WERI-Rb-1 (cell line): ENCODE results near the gene PTPRG.

Source experiments
- DNase-seq: peaks from one replicate; pipeline ENCODE4 v3.0.0-alpha.2; 2020
- H3K27ac ChIP-seq: fragments of 250-450 bp; sonication (Bioruptor Pico); 2 replicates; pipeline ENCODE4 v1.5.1; 2020; ENCODE audit warnings: mild to moderate bottlenecking, moderate library complexity
- H3K27me3 ChIP-seq: fragments of 250-450 bp; sonication (Bioruptor Pico); 2 replicates; pipeline ENCODE4 v1.5.1; 2021; ENCODE audit warnings: mild to moderate bottlenecking, low read depth, moderate library complexity; ENCODE audit not compliant: insufficient read depth, severe bottlenecking
- H3K36me3 ChIP-seq: fragments of 250-450 bp; sonication (Bioruptor Pico); 2 replicates; pipeline ENCODE4 v1.5.1; 2020; ENCODE audit warnings: mild to moderate bottlenecking, moderate library complexity
- H3K4me3 ChIP-seq: 2 replicates; pipeline ENCODE4 v1.5.1; 2011; ENCODE audit warnings: low read depth, mild to moderate bottlenecking, control low read depth, low read length
- H3K9me3 ChIP-seq: fragments of 250-450 bp; sonication (Bioruptor Pico); 2 replicates; pipeline ENCODE4 v1.5.1; 2021; ENCODE audit warnings: mild to moderate bottlenecking, moderate library complexity; ENCODE audit not compliant: severe bottlenecking
- TF ChIP-seq, protein P1 (sequence below): IDR thresholded peaks from 2 replicates; pipeline ENCODE4 v1.5.1; 2011; ENCODE audit warnings: low read depth, mild to moderate bottlenecking, control low read depth, inconsistent platforms, low read length

PTPRG gene

DNA sequence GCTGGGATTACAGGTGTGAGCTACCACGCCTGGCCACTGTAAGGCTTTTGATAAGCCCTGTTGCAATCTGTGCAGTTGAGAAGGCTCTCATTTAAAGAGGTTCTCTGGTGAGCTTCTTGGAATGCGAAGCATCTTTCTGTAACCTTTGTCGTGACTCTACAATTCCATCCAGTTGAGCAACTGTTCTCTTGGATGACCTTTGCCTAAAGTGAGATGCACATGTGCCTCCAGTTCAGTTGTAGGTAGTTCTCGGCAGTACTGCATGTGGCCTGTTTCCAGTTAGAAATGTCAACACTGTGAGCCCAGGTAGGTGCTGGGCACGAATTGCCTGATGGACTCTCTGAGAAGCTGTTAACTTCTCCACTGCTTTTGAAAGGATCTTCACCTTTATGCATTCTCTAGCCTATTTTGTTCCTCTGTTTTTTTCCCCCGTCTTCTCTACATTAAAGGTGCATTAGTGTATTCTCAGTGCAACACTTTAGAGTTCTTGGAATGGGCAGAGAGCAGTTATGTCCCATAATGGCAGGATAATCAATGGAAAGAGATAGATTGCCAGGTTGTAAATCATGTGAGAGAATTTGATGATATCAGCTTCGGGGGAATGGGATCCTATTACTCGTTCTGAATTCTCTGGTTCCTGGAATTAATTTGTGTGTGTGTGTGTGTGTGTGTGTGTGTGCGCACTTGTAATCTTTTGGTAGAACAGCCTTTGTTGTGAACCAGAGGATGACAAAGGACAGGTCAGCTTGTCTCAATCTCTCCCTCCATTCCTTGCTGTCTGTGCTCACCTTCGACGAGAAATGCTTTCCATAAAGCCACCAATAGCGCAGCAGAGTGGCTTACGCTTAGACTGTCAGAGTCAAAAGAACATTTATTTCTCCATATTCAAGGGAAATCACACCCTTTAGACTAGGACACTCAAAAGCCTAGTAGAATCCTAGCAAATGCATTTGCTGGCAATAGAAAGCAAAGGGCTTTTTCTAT lies 51.1 kb downstream of the PTPRG start:
- Histone ChIP-seq H3K27ac (no peak overlapping the region), H3K27me3 (no peaks in the 10 kb centered on the region), H3K9me3 (no peaks in the 10 kb centered on the region), H3K36me3 (peaks cover 4% of the 10 kb centered on the region), H3K4me3 (no peak overlapping the region)
- DNase-seq, result peak; percentile 42
- TF ChIP-seq, protein P1, sequence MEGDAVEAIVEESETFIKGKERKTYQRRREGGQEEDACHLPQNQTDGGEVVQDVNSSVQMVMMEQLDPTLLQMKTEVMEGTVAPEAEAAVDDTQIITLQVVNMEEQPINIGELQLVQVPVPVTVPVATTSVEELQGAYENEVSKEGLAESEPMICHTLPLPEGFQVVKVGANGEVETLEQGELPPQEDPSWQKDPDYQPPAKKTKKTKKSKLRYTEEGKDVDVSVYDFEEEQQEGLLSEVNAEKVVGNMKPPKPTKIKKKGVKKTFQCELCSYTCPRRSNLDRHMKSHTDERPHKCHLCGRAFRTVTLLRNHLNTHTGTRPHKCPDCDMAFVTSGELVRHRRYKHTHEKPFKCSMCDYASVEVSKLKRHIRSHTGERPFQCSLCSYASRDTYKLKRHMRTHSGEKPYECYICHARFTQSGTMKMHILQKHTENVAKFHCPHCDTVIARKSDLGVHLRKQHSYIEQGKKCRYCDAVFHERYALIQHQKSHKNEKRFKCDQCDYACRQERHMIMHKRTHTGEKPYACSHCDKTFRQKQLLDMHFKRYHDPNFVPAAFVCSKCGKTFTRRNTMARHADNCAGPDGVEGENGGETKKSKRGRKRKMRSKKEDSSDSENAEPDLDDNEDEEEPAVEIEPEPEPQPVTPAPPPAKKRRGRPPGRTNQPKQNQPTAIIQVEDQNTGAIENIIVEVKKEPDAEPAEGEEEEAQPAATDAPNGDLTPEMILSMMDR, result no peak

- TF ChIP-seq, protein P1, result no peak
- DNase-seq, result no peak
Observed at GRCh38 chr3:61613666-61614065, 52.3 kb downstream of the PTPRG start.

DNA sequence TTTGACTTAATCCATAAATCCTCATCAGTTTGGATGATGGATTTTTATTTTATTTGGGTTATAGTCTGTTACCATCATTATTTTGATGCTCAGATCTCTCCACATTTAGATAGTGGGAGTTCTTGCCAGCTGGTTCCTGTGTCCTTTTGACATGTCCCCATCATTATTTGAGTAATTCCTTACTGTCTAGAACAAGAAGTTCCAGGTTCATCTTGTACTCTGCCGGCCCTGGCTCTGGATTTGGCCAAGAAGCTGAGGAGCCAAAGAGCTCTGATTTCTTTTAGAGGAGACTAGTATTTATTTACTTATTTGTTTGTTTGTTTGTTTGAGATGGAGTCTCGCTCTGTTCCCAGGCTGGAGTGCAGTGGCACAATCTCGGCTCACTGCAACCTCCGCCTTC lies 54.3 kb downstream of the PTPRG start:
- Histone ChIP-seq H3K27ac (no peak overlapping the region), H3K9me3 (no peaks in the 10 kb centered on the region), H3K36me3 (peaks cover 9% of the 10 kb centered on the region), H3K27me3 (no peaks in the 10 kb centered on the region), H3K4me3 (no peak overlapping the region)
- TF ChIP-seq, protein P1, result no peak
- DNase-seq, result no peak

More at GRCh38 chr3:61613666-61614065, 52.3 kb downstream of the PTPRG start:
- H3K36me3 ChIP-seq, result peaks cover 4% of the 10 kb centered on the region
- H3K4me3 ChIP-seq, result no peak overlapping the region
- H3K9me3 ChIP-seq, result no peaks in the 10 kb centered on the region
- no peak overlapping the region for H3K27ac ChIP-seq
- H3K27me3 ChIP-seq, result no peaks in the 10 kb centered on the region

- DNase-seq, result no peak
- Histone ChIP-seq H3K27me3 (no peaks in the 10 kb centered on the region), H3K9me3 (no peaks in the 10 kb centered on the region), H3K27ac (peak overlapping the region; percentile 67), H3K36me3 (peaks cover 9% of the 10 kb centered on the region), H3K4me3 (no peak overlapping the region)
- TF ChIP-seq, protein P1, result no peak
Observed at GRCh38 chr3:61616586-61616985, 55.2 kb downstream of the PTPRG start.

- Histone ChIP-seq H3K9me3 (no peaks in the 10 kb centered on the region), H3K27ac (peak overlapping the region; percentile 67), H3K4me3 (no peak overlapping the region), H3K27me3 (no peaks in the 10 kb centered on the region), H3K36me3 (peaks cover 9% of the 10 kb centered on the region)
- no peak for DNase-seq
- TF ChIP-seq, protein P1, result no peak
Observed at GRCh38 chr3:61617041-61617440, 55.7 kb downstream of the PTPRG start.

DNA sequence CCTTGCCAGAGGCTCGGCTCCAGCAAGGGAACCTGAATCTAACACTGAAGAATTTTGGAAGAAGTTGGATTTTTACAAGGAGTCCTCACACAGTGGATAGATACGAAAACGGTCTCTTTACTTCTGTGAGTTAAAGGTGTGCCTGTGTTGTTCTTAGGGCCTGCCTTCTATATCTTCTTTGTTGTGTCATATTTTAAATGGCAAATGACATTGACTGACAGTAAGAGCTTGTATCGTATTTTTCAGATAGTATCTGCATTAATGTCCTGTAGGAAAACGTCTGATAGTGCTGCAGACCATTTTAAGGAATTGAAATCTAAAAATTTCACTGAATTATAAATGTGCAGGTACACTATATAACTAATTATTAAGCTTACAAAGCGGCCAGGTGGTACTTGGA lies 56.3 kb downstream of the PTPRG start:
- TF ChIP-seq, protein P1, result no peak
- no peak for DNase-seq
- peak overlapping the region; percentile 19 for H3K4me3 ChIP-seq
- no peaks in the 10 kb centered on the region for H3K27me3 ChIP-seq
- H3K27ac ChIP-seq, result peak overlapping the region; percentile 67
- no peaks in the 10 kb centered on the region for H3K9me3 ChIP-seq
- peaks cover 9% of the 10 kb centered on the region for H3K36me3 ChIP-seq
